ENCODE data around the gene NOS1AP. TPM values are rescaled to one million over a fixed set of nuclear protein-coding genes. Genes with fewer than 3 reads are reported as not detected.

NOS1AP gene
- total and polyA plus RNA-seq, 9 of the 15 experiments (the other 6 are each of a cell fraction or from before 2014, with no cell fraction given): 0.07 to 1.5 (median 0.22) TPM

- in situ Hi-C loops (cut with MboI) (no loop called here), intact Hi-C loops (cut with micrococcal nuclease) (no loop called here)
- Histone ChIP-seq H3K4me3 (no peak overlapping the region), H2AFZ (ENCODE audit: low read depth, low read length) (no peak overlapping the region), H3K27me3 (ENCODE audit: control insufficient read depth in 2 of 2, insufficient read depth in 2 of 2, low read length in 2 of 2) (peaks cover 11 to 38% of the 10 kb centered on the region in 2 experiments), H4K20me1 (replicated peaks; ENCODE audit: control insufficient read depth, insufficient read depth, low read length) (no peaks in the 10 kb centered on the region; the same call in 1 of the 2 replicates), H3K79me2 (ENCODE audit: control insufficient read depth, insufficient read depth, low read length) (no peaks in the 10 kb centered on the region), H3K4me2 (ENCODE audit: insufficient read depth, low read length) (no peak overlapping the region), H3K9ac (ENCODE audit: insufficient read depth in 1 of 2, low read depth in 2 of 2, low read length in 2 of 2) (no peak overlapping the region), H3K36me3 (ENCODE audit: control insufficient read depth, insufficient read depth, low read length) (no peaks in the 10 kb centered on the region), H3K9me3 (replicated peaks; ENCODE audit: control insufficient read depth, insufficient read depth, low read depth, low read length) (no peaks in the 10 kb centered on the region), H3K27ac (ENCODE audit: extremely low read depth, low read depth, low read length) (no peak overlapping the region), H3K4me1 (replicated peaks in 1 of 2; ENCODE audit: control insufficient read depth in 2 of 2, insufficient read depth in 2 of 2, low read length in 2 of 2) (no peaks in the 10 kb centered on the region), H3K9me1 (ENCODE audit: control insufficient read depth, insufficient read depth, low read length) (no peaks in the 10 kb centered on the region)
- no TSS peak for BruUV-seq (replicated peaks)
- TF ChIP-seq ZNF24 (IDR thresholded peaks at IDR 0.05) (no peak), BCOR (IDR thresholded peaks at IDR 0.05) (no peak), CEBPG (CRISPR knock-in tag; IDR thresholded peaks at IDR 0.05) (no peak), CEBPG (tag; conservative IDR thresholded peaks at IDR 0.05 in 1 of 2, IDR thresholded peaks at IDR 0.05 in 1 of 2) (no peak), HDAC3 (IDR thresholded peaks at IDR 0.05; ENCODE audit: borderline replicate concordance, partially characterized antibody) (no peak), FOS (IDR thresholded peaks at IDR 0.05; ENCODE audit: extremely low read depth, insufficient read length) (no peak), SRSF3 (IDR thresholded peaks at IDR 0.05; ENCODE audit: insufficient read depth, low read length) (no peak), BDP1 (IDR thresholded peaks at IDR 0.05; ENCODE audit: insufficient read depth, insufficient read length) (no peak), ERF (CRISPR knock-in tag; IDR thresholded peaks at IDR 0.05) (no peak)
- ATAC-seq (no peak), FAIRE-seq (no peak), DNase-seq (ENCODE audit: extremely low read depth in 1 of 4, low spot score in 3 of 4) (no peak)
- WGBS (ENCODE audit: insufficient coverage, low coverage, missing lambda C conversion rate): 0% methylated on average over 6 of the region's 6 CpGs
- ChIA-PET POLR2A (no interaction called here), CTCF (ENCODE audit: low intra/inter-chr PET ratio) (no interaction called here)
Observed at GRCh38 chr1:162210196-162210595, 140.7 kb downstream of the NOS1AP start.
